Measurements from ENCODE around the gene DYSF.

DYSF gene

DNA sequence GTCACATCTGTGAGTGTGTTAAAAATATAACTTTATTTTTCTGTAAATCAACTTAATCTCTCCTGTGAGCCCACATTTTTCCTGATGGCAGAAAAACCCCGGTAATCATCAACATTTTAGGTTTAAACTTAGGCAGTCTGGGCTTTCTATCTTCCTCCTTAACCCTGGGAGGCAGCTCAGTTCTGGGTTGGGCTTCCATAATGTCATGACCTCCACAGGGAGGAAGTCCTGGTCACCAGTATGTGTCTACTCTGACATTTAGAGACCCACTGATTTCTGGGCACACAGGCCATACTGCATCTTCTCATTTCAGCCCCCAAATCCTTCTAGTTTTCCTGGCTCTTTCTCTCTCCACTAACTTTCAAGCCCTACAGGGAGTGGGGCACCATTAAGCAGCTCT is 181.2 kb downstream of the DYSF start:
- no peak for TF ChIP-seq GATA2 (IDR thresholded peaks at IDR 0.05; ENCODE audit: low read depth, low read length)

DNA sequence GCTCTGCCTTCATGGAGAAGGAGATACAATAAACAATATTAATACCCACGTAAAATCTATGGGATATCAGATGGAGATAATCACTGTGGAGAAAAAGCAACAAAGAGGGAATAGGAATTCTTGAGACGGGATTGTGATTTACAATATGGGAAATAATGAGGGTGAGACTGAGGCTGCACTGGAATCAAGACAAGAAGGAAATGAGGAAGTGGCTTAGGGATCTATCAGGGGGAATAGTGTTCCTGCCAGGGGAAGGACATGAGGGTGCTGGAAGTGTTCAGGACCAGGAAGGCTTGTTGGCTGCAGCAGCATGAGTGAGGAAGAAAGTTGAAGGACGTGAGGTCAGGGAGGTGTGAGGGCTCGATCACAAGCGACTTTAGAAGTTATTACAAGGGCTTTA is 182.4 kb downstream of the DYSF start:
- TF ChIP-seq GATA2 (IDR thresholded peaks at IDR 0.05; ENCODE audit: low read depth, low read length) = no peak

DNA sequence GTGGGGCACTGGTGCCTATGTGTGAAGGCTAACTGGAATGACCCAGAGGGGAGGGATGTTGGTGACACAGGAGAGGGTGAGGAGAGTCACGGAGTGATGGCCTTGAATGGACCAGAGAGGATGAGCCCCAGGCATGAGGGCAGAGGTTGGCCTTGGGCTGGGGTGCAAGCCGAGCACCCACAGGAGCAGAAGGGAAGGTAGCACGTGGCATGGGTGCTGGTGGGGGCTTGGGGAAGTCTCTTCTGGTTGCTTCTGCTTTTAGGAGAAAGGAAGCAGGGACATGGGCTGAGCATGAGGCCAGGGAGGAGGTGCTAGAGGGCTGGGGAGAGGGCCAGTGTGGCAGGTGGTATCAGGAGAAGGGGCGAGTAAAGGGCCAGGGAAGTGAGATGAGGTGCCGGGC is 183.8 kb downstream of the DYSF start:
- no peak for TF ChIP-seq GATA2 (IDR thresholded peaks at IDR 0.05; ENCODE audit: low read depth, low read length)
- no peak for TF ChIP-seq GATA3 (IDR thresholded peaks at IDR 0.05; ENCODE audit: low read depth, low read length)

DNA sequence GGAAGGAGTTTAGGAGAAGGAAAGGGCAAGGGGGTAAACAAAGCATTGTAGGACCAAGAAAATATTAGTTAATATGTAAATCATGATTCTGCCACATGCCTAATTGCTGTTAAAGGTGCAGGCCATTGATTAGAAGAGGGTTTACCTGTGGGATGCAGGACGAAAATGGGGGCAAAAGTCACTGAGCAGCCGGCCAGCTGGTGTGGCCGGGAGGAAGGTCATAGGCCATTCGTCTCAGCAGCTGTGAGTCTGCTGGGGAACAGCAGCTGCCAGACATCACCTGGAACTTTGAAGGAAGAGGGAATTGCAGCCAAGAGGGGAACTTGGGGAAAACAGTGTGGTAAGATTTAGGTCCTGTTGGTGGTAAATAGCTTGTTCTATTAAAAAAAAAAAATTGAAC is 184.4 kb downstream of the DYSF start:
- no peak for TF ChIP-seq GATA3 (IDR thresholded peaks at IDR 0.05; ENCODE audit: low read depth, low read length)
- no peak for TF ChIP-seq GATA2 (IDR thresholded peaks at IDR 0.05; ENCODE audit: low read depth, low read length)

DNA sequence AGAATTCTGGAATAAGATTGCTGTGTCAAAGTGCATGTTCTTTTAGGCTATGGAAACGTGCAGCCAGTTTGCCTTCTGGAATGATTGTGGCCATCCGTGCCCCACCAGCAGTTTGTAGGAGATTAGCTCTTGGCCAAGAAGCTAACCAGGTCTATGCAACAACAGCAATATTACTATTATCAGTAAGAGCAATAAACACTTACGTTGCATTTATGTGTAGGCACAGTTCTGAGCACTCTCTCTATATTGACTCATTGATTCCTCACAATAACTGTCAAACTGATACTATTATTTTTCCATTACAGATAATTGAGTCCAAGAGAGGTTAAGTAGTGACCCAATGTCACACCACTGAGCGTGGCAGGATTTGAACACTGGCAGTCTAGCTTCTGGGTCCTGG is 186.4 kb downstream of the DYSF start:
- TF ChIP-seq GATA2 (IDR thresholded peaks at IDR 0.05; ENCODE audit: low read depth, low read length) = no peak

DNA sequence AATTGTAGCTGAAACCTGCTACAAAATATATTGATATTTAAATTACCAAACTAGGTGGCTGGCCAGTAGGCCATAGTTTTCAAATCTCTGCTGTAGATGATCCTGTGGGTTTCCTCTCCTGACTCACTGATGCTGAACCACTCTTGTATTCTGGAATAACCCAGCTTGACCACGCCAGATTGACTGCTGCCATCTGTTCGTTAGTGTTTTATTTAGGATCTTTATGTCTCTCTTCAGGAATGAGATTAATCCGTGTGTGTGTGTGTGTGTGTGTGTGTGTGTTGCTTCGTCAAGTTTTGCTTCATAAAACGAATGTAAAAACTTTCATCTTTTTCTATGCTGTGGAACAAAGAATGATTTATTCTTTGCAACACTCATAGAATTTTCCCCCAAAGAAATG is 187.1 kb downstream of the DYSF start:
- no peak for TF ChIP-seq GATA2 (IDR thresholded peaks at IDR 0.05; ENCODE audit: low read depth, low read length)
- TF ChIP-seq GATA3 (IDR thresholded peaks at IDR 0.05; ENCODE audit: low read depth, low read length) = no peak

DNA sequence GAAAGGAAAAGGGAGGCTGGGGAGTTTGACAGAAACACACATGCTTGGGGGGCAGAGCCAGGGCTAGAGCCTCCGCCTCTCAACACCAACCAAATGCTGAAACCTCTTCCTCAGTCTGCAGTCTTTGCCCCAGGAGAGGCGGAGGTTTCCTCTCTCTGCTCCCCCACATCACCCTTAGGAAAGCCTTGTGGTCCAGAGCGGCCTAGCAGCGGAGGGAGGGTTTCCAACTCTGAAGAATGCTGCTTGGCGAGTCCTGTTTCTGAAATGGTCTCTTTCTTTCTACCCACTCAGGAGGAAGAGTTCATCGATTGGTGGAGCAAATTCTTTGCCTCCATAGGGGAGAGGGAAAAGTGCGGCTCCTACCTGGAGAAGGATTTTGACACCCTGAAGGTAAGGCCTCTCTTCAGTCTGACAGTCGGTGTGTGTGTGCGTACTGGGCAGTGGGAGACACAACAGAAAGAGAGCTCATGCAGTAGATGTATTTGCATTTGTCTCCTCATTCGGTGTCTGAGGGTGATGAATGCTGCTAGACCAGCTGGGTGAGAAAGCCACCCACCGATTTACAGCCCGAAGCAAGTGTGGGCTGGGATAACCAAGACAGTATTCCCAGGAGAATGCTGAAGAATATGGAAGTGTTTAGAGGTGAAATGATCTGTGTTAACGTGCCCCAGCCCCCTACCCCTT is 190.5 kb downstream of the DYSF start:
- TF ChIP-seq GATA3 (IDR thresholded peaks at IDR 0.05; ENCODE audit: low read depth, low read length) (no peak), GATA2 (IDR thresholded peaks at IDR 0.05; ENCODE audit: low read depth, low read length) (no peak)

DNA sequence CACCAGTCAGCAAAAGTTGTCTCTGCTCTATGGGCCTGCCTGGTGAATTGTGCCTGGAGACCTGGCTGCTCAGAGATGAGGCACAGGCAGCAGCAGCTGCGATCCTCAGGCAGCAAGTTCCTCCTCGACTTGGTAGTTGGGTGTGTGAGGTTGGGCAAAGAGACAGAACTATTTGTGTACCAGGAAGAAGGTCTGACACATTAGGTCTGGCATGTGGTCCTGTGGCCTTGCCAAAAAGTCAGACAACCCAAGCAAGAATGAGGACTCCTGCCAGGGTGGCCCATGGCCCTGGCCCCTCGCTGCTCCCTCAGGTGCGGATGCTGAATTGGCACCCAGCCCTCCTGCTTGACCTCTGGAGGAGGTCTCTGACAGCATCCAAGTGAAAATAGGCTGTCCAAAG is 192.7 kb downstream of the DYSF start:
- TF ChIP-seq GATA3 (IDR thresholded peaks at IDR 0.05; ENCODE audit: low read depth, low read length) (no peak), GATA2 (IDR thresholded peaks at IDR 0.05; ENCODE audit: low read depth, low read length) (no peak)

DNA sequence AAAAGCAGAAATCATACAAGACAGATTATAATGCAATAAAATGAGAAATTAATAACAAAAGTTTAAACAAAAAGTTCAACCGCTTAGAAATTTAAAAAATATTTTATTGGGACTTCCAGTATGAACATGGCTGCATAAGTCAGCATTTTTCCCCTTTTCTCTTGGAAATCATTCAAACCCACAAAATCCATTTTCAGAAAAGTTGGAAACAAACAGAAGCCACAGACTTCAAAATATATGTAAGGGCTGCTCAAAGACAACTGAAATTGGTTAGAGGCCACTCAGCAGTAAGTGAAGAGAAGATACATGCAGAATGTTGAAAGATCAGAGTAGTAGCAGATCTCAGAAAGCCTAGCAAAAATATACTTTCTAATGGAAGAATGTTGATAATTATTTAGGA is 194.0 kb downstream of the DYSF start:
- no peak for TF ChIP-seq GATA3 (IDR thresholded peaks at IDR 0.05; ENCODE audit: low read depth, low read length)
- no peak for TF ChIP-seq GATA2 (IDR thresholded peaks at IDR 0.05; ENCODE audit: low read depth, low read length)

DNA sequence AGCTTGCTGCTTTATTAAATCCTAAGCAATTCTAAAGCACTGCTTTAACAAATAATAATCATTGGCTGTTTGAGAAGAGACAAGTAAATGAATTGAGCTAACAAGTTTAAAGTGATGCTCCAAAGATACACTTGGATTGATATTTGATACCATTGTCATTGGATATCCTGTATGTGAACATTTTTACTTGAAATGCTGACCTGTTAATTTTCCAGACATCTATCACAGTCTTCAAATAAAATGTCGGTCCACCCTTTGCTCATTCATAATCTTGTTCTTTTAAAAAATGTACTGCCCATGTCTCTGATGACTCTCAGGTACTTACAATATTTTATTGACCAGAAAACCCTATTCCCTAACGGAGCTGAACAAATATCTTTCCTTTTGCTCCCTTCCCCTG is 202.1 kb downstream of the DYSF start:
- TF ChIP-seq GATA2 (IDR thresholded peaks at IDR 0.05; ENCODE audit: low read depth, low read length) (no peak), GATA3 (IDR thresholded peaks at IDR 0.05; ENCODE audit: low read depth, low read length) (no peak)

DNA sequence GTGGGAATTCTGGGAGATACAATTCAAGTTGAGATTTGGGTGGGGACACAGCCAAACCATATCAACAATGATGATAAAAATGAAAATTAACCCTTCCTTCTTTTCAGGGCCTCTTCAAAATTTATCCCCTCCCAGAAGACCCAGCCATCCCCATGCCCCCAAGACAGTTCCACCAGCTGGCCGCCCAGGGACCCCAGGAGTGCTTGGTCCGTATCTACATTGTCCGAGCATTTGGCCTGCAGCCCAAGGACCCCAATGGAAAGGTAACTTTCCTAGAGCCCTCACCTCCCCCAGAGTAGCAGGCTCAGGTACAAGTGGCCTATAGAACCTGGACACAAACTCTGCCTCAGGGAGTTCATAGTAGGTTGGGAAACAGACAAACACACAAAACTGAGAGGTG is 205.4 kb downstream of the DYSF start:
- TF ChIP-seq GATA3 (IDR thresholded peaks at IDR 0.05; ENCODE audit: low read depth, low read length) (no peak), GATA2 (IDR thresholded peaks at IDR 0.05; ENCODE audit: low read depth, low read length) (no peak)

DNA sequence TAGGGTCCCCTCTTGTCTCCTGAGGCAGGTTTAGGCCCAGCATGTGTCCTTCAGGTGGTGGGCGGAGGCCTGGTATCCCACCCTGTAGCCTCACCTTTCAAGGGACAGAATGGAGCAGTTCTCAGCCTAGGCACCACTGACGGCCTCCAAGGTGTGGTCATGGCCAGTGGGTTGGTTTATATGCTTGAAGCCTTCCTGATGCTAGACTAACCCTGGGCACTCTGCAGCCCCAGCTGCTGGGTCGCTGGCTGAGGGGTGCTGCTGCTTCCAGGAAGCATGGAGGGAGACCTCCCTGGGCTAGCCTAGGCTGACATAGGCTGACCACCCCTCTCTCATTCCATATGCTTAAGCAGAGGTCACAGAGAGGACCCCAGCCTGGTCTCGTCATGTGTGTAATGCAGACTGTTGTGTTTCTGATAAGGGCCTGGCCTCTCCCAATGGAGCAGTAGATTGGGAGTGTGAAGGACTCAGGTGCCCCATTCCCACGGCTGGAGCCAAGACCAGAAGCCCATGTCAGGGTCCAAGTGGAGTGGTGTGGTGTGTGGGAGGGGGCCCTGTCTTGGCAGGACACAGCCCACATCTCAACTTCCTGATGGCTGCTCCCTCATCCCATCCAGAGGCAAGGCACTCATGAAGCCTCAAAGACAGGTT is 206.6 kb downstream of the DYSF start:
- TF ChIP-seq GATA3 (IDR thresholded peaks at IDR 0.05; ENCODE audit: low read depth, low read length) (no peak), GATA2 (IDR thresholded peaks at IDR 0.05; ENCODE audit: low read depth, low read length) (no peak)

DNA sequence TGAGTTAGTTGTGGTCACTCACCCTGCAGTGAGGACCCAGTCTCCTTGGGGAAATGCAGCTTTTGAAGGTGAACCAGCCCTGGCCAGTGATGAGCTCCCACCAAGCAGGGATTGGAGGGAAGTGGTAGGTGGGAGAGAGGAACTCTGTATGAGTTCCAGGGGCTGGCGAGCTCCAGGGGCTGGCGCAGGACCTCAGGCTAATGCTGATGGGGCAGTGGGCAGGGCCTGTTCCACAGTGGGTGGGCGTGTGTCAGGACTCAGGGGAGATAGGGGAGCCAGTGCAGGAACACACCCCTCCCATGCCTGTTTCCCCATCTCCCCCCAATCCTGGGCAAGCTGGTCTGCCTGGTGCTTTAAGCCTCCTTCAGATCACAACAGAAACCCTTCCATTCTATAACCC is 208.4 kb downstream of the DYSF start:
- no peak for TF ChIP-seq GATA3 (IDR thresholded peaks at IDR 0.05; ENCODE audit: low read depth, low read length)
- no peak for TF ChIP-seq GATA2 (IDR thresholded peaks at IDR 0.05; ENCODE audit: low read depth, low read length)

DNA sequence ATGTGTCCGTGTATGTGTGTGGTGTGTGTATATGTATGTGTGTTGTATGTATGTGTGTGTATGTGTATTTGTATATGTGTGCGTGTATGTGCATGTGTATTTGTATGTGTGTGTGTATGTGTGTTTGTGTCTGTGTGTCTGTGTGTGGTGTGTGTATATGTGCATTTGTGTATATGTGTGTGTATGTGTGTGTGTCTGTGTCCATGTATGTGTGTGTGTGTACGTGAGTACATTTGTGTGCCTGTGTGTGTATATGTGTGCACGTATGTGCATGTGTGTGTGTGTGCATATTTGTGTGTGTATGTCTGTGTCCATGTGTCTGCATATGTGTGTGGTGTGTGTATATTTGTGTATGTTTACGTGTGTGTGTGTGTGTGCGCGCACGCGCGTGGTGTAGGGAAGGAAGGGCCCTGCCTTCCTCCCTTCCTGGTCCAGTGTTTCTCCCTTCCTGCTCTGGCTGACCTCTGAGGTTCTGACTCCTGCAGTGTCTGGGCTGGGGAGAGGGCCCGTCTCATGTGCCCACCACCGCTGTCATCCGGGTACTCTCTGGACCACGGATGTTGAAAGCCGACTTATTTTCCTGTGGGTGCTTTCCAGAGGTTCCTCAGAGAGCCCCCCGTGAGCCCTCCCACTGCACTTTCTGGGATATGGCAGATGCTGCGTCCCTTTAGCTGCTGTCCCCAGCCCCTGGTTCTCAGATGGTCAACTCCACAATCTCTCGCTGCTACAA is 209.5 kb downstream of the DYSF start:
- TF ChIP-seq GATA3 (IDR thresholded peaks at IDR 0.05; ENCODE audit: low read depth, low read length) = no peak
- no peak for TF ChIP-seq GATA2 (IDR thresholded peaks at IDR 0.05; ENCODE audit: low read depth, low read length)

DNA sequence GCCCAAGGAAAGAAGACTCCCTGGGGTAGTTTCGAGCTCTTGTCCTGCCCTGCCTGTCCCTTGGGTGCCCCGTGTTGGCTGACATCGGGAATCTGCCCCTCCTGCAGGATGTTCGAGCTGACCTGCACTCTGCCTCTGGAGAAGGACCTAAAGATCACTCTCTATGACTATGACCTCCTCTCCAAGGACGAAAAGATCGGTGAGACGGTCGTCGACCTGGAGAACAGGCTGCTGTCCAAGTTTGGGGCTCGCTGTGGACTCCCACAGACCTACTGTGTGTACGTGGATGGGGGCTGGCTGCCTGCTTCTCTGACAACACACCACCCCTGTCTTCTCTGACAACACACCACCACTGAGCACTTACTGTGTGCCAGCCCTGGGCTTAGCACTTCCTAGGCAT is 210.8 kb downstream of the DYSF start:
- TF ChIP-seq GATA3 (IDR thresholded peaks at IDR 0.05; ENCODE audit: low read depth, low read length) = no peak
- TF ChIP-seq GATA2 (IDR thresholded peaks at IDR 0.05; ENCODE audit: low read depth, low read length) = no peak

All from SH-SY5Y (cell line).